Vagina (tissue), 2 donors: ENCODE measurements around the gene HTN3. TPM values are rescaled to one million over a fixed set of nuclear protein-coding genes. Genes with fewer than 3 reads are reported as not detected.
A peak's percentile ranks its signal among the peaks of the same experiment; 100 is the strongest.
"Not testable (repeated sequence)": the region's sequence is repeated elsewhere in the genome, so short reads cannot be mapped to it uniquely, and the experiment has no call there.

Experiments used
- DNase-seq, 2 donors: peaks; one replicate each; pipeline ENCODE4 v3.0.0-alpha.2; 2017; ENCODE audit errors: extremely low spot score in 2 of 2
- H3K27ac ChIP-seq: fragments of 200-600 bp; sonication (generic); one replicate; pipeline ENCODE4 v1.5.1; 2019
- H3K27me3 ChIP-seq: fragments of 200-600 bp; sonication (generic); one replicate; pipeline ENCODE4 v1.5.1; 2019
- H3K36me3 ChIP-seq, 2 donors: fragments of 200-600 bp; sonication (generic); one replicate each; pipeline ENCODE4 v1.5.1; 2017 to 2019
- H3K4me1 ChIP-seq: fragments of 200-600 bp; sonication (generic); one replicate; pipeline ENCODE4 v1.5.1; 2019
- H3K4me3 ChIP-seq, 2 donors: fragments of 200-600 bp; sonication (generic); 1 replicate in 1 of 2; 2 replicates in 1 of 2; pipeline ENCODE4 v1.5.1; 2016 to 2019
- H3K9me3 ChIP-seq: fragments of 200-600 bp; sonication (generic); one replicate; pipeline ENCODE4 v1.5.1; 2019
- CTCF ChIP-seq, 3 experiments: fragments of 450-650 bp in 2 of 3; fragments of 200-600 bp in 1 of 3; sonication (generic) in 1 of 3; IDR thresholded peaks; one replicate each; pipeline ENCODE4 v1.5.1; 2017 to 2019; ENCODE audit warnings: antibody characterized with exemption in 3 of 3, mild to moderate bottlenecking in 2 of 3, moderate library complexity in 2 of 3
- POLR2A ChIP-seq, 2 donors: fragments of 450-650 bp; IDR thresholded peaks; one replicate each; pipeline ENCODE4 v1.6.1; 2017; ENCODE audit warnings: antibody characterized with exemption in 2 of 2, mild to moderate bottlenecking in 2 of 2, moderate library complexity in 2 of 2
- POLR2AphosphoS5 ChIP-seq, 2 donors: sonication (generic); formaldehyde crosslinking; IDR thresholded peaks; one replicate each; pipeline ENCODE4 v1.9.0; 2017; ENCODE audit warnings: antibody characterized with exemption in 2 of 2, mild to moderate bottlenecking in 2 of 2, low read depth in 1 of 2; ENCODE audit not compliant: insufficient read depth in 1 of 2
- intact Hi-C: fragments of 100-400 bp; cut with DNase I; formaldehyde crosslinking; loops from one replicate; pipeline ENCODE4 v1.15.1; 2023
- total RNA-seq: library from RNA; depleted of rRNA; stranded (reverse); fragments of >200 nt; gene quantifications from one replicate; pipeline ENCODE4 v1.2.3, GENCODE V29; 2016

Gene HTN3
- not detected for total RNA-seq

DNA sequence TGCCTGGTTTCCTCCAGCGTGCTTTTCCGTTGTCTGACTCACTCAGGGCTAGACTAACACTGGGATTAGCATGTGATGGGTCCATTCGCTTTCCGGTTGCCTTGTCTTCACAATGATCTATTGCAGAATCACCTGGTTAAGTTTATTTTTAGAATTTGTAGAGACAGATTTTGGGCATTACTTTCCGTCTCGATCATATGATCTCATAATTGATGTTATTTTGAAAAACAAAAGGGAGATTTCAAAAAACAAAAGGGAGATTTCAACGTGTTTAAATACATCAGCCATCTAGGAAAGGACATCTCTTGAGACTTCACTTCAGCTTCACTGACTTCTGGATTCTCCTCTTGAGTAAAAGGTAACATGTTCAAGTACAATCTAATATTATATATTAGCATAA lies at the start of gene HTN3:
HTN3 (plus strand) TSS at position 301 of the 400 bp plus-strand sequence. CDS start 2,282 bp downstream, outside the sequence.
- H3K4me1 ChIP-seq, H3K27ac ChIP-seq, H3K9me3 ChIP-seq, H3K4me3 ChIP-seq, H3K36me3 ChIP-seq, H3K27me3 ChIP-seq, intact Hi-C loops, DNase-seq: not testable (repeated sequence)

- no peaks in the 10 kb centered on the region for H3K4me1 ChIP-seq
- no peaks in the 10 kb centered on the region for H3K36me3 ChIP-seq
- intact Hi-C loops, result no loop called here
- H3K4me3 ChIP-seq, result no peak overlapping the region
- H3K27ac ChIP-seq, result no peak overlapping the region
- DNase-seq, result no peak
- no peaks in the 10 kb centered on the region for H3K27me3 ChIP-seq
- H3K9me3 ChIP-seq, result no peaks in the 10 kb centered on the region
- TF ChIP-seq POLR2A (IDR thresholded peaks at IDR 0.05), result no peak
- peak in 1 of 2 donors; percentile 13 for TF ChIP-seq POLR2AphosphoS5 (IDR thresholded peaks at IDR 0.05; ENCODE audit: insufficient read depth in 1 of 2, low read depth in 1 of 2)
Observed at GRCh38 chr4:69984030-69984443, 44.2 kb upstream of the HTN3 start.

DNA sequence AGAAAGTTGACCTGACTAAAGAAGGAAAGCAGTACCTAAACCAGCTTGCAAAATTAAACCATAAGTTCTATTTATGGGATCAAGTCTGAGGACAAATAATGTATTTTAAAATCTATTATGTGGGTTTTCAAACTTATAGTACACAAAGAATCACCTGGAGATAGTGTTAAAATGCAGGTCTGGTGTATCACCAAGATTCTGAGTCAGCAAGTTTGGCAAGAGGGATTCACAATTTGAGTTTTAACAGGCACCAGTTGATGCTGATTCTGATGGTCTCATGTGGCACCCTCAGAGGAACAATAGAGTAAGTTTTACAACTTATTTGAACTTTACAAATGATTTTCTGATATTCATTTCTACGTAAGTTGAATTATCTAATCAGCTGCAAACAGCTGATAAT lies 41.6 kb upstream of the HTN3 start:
- H3K27me3 ChIP-seq, result no peaks in the 10 kb centered on the region
- intact Hi-C loops, result no loop called here
- no peaks in the 10 kb centered on the region for H3K9me3 ChIP-seq
- no peak overlapping the region for H3K4me3 ChIP-seq
- TF ChIP-seq CTCF (IDR thresholded peaks at IDR 0.05) (no peak), POLR2A (IDR thresholded peaks at IDR 0.05) (no peak), POLR2AphosphoS5 (IDR thresholded peaks at IDR 0.05; ENCODE audit: insufficient read depth in 1 of 2, low read depth in 1 of 2) (no peak)
- no peak for DNase-seq
- no peak overlapping the region for H3K27ac ChIP-seq
- no peaks in the 10 kb centered on the region for H3K36me3 ChIP-seq
- H3K4me1 ChIP-seq, result no peaks in the 10 kb centered on the region

GRCh38 chr4:69991016-69991415 lies 37.2 kb upstream of the HTN3 start:
- intact Hi-C loops, result no loop called here
- no peak overlapping the region for H3K27ac ChIP-seq
- H3K4me1 ChIP-seq, result no peaks in the 10 kb centered on the region
- no peaks in the 10 kb centered on the region for H3K9me3 ChIP-seq
- no peak for DNase-seq
- no peak for TF ChIP-seq POLR2A (IDR thresholded peaks at IDR 0.05)
- no peak for TF ChIP-seq CTCF (IDR thresholded peaks at IDR 0.05)
- TF ChIP-seq POLR2AphosphoS5 (IDR thresholded peaks at IDR 0.05; ENCODE audit: insufficient read depth in 1 of 2, low read depth in 1 of 2), result no peak
- no peak overlapping the region for H3K4me3 ChIP-seq
- no peaks in the 10 kb centered on the region for H3K36me3 ChIP-seq
- no peaks in the 10 kb centered on the region for H3K27me3 ChIP-seq

DNA sequence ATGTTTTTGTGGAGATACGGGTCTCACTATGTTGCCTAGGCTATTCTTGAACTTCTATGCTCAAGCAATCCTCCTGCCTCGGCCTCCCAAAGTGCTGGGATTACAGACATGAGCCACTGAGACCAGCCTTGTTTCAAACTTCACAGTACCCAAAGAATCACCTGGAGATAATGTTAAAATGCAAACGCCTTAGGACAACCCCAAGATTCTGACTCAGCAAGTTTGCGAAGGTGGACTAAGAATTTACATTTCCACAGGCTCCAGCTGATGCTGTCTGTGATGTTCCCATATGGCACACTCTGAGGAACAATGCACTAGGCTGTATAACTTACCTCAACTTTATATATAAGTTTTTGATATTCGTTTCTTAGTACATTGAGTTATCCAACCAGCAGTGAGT lies 33.5 kb upstream of the HTN3 start:
- Histone ChIP-seq H3K4me3 (no peak overlapping the region), H3K9me3 (no peaks in the 10 kb centered on the region), H3K36me3 (no peaks in the 10 kb centered on the region), H3K27me3 (no peaks in the 10 kb centered on the region), H3K4me1 (no peaks in the 10 kb centered on the region), H3K27ac (no peak overlapping the region)
- intact Hi-C loops, result no loop called here
- TF ChIP-seq POLR2A (IDR thresholded peaks at IDR 0.05) (no peak), POLR2AphosphoS5 (IDR thresholded peaks at IDR 0.05; ENCODE audit: insufficient read depth in 1 of 2, low read depth in 1 of 2) (no peak), CTCF (IDR thresholded peaks at IDR 0.05) (no peak)
- no peak for DNase-seq

DNA sequence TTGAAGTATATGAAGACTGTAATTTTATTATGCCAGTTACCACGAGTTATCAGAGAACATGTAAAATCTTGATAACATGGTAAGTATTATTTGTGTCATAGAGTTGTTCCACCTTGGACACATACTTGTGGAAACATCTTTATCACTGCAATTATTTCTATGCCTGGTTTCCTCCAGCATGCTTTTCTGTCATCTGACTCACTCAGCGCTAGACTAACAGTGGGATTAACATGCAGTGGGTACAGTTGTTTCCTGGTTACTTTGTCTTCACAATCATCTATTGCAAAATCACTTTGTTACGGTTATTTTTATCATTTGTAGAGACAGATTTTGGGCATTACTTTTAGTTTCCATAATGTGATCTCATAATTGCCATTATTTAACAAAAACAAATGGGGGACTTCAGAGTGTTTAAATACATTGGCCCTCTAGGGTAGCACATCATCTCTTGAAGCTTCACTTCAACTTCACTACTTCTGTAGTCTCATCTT lies 32.7 kb upstream of the HTN3 start, which contains the start of gene STATH:
STATH (plus strand) TSS at position 441 of the 491 bp plus-strand sequence. CDS start 2,472 bp downstream, outside the sequence.
- intact Hi-C loops, result no loop called here
- no peak within 1 kb of the TSS for H3K27ac ChIP-seq
- H3K4me1 ChIP-seq, result no peaks in the 10 kb centered on the region
- TF ChIP-seq POLR2A (IDR thresholded peaks at IDR 0.05) (no peak), CTCF (IDR thresholded peaks at IDR 0.05) (no peak), POLR2AphosphoS5 (IDR thresholded peaks at IDR 0.05; ENCODE audit: insufficient read depth in 1 of 2, low read depth in 1 of 2) (no peak)
- H3K36me3 ChIP-seq, result no peaks in the 10 kb centered on the region
- no peak for DNase-seq
- no peaks in the 10 kb centered on the region for H3K9me3 ChIP-seq
- no peak within 1 kb of the TSS for H3K4me3 ChIP-seq
- no peaks in the 10 kb centered on the region for H3K27me3 ChIP-seq
